GM19468 (cell line): ENCODE data around the gene C6orf62.
"Not testable (repeated sequence)": the region's sequence is repeated elsewhere in the genome, so short reads cannot be mapped to it uniquely, and the experiment has no call there.

Source experiments
- ATAC-seq: cut with Tn5 transposase; IDR thresholded peaks from one replicate; pipeline ENCODE4 v1.9.1; 2021; ENCODE audit warnings: mild to moderate bottlenecking, moderate library complexity, moderate number of reproducible peaks; ENCODE audit not compliant: unreplicated experiment; ENCODE audit errors: extremely low read depth

The C6orf62 gene

DNA sequence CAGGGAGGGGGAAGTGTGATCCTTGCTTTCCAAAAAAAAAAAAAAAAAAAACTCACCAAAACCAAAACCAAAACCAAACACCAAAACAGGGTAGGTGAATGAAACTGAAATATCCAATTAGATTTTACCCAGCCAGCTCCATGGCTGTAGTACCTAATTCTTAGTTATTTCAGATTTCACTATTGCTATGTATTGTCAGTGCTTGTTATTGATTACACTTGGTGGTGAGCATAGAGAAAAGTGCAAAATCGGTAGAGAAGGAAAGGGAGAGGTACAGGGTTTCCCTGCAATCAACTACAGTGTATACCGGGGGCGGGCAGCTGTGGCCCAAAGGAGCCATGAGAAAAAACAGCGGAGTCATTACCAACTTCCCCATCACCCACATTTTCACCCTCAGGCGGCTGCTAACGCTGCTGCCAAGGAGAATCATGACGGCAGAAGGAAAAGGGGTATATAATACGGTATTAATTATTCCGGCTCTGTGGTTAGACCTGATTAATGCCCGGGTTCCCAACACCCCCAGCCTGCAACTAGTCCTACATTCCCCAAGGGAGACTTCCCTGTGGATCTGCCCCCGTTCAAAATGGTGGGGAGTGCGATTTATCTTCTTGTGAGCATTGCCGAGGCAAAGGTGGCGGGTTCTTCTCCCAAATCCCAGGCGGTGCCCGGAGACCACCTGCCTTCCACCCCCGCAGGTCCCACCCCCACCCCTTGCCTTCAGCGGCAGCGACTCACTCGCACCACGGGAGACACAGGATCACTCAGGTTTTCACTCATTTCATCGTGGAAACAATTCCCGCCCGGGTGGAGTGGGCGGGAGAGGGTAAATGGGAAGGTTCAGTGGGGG lies at the start of gene C6orf62:
TSS of gene C6orf62 (minus strand) at position 30 of the 847 bp plus-strand sequence. CDS start 486 bp downstream, outside the sequence.
- no peak for ATAC-seq

DNA sequence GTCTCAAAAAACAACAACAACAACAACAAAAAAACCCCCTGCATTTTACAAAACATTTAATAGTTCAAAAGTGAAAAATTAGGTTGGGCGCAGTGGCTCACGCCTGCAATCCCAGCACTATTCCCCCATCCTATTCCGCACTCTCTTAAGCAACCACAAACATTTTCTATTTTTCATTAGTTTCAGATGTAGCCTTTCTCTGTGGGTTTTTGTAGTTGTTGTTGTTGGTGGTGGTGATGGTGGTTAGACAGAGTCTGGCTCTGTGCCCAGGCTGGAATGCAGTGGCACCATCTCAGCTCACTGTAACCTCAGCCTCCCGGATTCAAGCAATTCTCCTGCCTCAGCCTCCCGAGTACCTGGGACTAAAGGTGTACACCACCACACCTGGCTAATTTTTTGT lies 49.4 kb upstream of the C6orf62 start:
- no peak for ATAC-seq

DNA sequence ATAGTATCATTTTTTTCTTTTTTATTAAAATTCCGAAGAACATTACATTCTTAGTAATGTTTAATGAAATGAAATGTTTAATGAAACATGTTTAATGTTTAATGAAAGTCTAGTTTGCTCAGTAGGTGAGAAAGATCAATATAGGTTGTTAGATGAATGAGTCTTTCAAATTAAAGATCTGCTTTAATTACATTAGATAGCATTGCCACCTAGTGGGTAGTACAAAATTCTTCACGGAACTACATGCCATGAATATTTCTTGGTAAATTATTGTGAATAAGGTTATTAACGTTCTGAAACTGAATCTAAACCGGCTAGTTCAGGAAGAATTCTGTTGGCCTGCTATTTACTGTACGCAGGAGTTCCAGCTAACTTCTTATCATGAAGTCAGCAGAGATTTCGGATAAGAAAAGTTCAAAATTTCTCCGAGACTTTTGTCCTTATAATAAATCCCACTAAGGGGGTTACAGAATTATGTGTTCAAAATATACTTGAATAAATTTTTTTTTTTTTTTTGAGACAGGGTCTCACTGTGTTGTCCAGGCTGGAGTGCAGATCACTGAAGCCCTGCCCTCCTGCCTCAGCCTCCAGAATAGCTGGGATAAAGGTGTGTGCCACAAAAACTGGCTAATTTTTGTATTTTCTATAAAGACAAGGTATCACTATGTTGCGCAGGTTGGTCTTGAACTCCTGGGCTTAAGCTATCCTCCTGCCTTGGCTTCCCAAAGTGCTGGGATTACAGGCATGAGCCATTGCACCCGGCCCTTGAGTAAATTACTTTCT lies 47.9 kb upstream of the C6orf62 start:
- no peak for ATAC-seq

DNA sequence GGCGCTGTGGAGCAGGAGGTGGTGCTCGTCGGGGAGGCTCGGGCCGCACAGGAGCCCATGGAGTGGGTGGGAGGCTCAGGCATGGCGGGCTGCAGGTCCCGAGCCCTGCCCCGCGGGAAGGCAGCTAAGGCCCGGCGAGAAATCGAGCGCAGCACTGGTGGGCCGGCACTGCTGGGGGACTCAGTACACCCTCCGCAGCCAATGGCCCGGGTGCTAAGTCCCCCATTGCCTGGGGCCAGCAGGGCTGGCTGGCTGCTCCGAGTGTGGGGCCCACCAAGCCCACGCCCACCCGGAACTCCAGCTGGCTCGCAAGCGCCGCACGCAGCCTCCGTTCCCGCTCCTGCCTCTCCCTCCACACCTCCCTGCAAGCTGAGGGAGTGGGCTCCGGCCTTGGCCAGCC lies 47.0 kb upstream of the C6orf62 start:
- ATAC-seq: not testable (repeated sequence)

DNA sequence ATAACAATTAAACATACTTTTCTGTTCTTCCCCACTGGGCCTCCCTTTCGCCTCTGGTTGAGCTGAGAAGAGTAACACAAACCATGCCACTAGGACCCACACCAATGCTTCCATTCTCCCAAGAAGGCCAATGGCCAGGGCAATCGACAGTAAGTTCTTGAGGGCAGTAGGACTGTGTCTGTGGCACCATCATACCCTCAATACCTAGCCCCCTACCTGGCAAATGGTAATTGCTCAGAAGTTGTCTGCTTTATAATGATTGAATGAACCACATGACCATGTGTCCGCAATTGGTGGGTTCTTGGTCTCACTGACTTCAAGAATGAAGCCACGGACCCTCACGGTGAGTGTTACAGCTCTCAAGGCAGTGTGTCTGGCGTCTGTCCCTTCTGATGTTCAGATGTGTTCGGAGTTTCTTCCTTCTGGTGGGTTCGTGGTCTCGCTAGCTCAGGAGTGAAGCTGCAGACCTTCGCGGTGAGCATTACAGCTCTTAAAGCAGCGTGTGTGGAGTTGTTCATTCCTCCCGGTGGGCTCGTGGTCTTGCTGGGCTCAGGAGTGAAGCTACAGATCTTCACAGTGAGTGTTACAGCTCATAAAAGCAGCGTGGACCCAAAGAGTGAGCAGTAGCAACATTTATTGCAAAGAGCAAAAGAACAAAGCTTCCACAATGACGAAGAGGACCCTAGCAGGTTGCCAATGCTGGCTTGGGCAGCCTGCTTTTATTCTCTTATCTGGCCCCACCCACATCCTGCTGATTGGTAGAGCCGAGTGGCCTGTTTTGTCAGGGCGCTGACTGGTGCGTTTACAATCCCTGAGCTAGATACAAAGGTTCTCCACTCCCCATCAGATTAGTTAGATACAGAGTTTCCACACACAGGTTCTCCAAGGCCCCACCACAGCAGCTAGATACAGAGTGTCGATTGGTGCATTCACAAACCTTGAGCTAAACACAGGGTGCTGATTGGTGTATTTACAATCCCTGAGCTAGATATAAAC lies 46.2 kb upstream of the C6orf62 start:
- not testable (repeated sequence) for ATAC-seq

DNA sequence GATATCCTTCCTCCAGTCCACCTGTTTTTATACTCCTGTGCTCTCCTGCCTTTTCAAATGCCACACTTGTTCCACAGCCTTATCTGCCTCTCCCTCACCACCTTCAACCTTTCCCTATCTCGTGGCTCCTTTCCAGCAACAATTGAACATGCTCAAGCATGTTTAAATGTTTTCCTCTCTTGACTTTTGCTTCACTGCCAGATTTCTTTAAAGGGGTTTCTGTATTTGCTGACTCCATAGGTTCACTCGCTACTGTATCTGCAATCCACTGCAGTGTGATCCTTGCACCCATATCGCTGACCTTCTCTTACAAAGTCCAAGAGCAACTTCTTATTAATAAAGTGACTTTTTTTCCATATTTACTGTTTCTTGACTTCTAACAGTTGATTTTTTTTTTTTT lies 44.6 kb upstream of the C6orf62 start:
- ATAC-seq: no peak

DNA sequence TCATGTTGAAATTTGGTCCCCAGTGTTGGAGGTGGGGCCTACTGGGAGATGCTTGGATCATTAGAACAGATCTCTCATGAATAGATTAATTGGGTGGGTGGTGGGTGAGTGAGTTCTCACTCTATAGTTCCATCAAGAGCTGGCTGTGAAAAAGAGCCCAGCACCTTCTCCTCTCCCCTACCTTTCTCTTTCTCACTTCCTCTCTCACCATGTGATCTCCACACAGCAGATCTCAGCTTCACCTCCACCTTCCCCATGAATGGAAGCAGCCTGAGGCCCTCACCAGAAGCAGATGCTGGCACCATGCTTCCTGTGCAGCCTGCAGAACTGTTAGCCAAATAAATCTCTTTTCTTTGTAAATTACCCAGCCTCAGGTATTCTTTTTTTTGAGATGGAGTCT lies 42.9 kb upstream of the C6orf62 start:
- no peak for ATAC-seq

DNA sequence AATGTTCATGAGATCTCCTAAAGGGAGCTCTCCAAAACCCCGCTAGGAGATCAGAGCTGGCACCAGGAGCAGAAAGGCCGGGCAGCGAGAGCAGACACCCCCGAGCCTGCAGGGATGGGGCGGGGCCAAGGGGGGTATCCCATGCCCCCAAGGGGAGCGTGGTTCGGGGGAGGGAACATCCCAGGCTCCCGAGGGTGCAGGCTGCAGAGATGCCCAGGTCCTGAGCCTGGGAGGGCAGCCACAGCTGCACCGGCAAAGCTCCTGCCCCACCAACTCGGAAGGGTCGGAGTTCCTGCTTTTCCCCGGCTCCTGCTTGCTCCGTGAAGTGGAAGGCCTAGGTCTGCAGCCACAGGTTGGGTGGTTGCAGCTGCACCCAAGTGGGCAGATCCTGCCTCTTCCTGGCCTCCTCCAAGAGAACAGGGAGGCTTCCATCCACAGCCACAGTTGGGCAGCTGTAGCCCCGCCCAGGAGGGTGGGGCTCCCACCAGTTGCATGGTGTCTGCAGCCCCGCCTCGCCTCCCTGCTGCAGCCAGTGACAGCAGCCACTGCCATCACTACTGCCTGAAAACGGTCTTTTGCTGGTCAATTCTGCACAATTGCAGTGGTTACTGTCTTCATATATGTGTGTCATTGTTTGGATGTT lies 42.4 kb upstream of the C6orf62 start:
- ATAC-seq: no peak

DNA sequence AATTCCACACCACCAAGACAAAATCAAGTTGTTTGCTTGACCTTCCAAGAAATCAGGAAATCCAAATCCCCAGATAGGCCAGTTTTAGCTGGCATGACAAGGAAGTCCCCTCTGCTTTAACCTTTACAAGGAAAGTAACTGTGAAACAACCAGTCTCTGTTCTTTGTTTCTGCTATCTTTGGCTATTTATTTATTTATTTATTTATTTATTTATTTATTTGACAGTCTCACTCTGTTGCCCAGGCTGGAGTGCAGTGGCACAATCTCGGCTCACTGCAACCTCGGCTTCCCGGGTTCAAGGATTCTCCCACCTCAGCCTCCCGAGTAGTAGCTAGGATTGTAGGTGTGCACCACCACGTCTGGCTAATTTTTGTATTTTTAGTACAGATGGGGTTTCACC lies 41.3 kb upstream of the C6orf62 start:
- ATAC-seq: no peak

DNA sequence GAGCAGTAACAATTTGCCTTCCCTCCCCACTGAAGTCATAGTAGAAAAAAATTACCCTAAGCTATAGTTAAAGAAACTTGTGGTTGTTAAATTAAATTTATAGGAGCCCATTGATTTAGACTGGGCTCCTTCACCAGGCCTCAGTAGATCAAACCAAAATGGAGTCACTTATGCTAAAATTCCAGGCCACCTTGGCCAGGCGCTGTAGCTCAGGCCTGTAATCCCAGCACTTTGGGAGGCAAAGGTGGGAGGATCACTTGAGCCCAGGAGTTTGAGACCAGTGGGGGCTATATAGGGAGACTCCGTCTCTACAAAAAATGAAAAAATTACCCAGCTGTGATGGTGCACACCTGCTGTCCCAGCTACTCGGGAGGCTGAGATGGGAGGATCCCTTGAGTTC lies 40.8 kb upstream of the C6orf62 start:
- ATAC-seq: no peak

DNA sequence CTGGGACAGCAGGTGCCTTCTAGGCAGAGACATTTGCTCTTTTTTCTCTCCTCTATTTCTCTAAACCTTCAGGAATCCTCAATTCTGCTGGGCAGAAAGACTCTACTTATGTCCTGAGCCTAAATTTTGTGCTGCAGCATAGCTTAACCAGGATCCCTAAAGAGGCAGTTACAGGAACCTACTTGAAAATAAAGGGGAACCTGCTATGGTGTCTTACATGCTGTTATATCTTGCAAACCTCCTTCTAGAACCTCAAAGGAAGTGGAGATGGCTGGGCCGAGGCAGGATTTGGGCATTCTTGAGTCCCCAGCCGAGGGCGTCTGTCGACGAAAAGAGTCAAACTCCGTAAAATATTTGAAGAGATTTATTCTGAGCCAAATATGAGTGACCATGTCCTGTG lies 38.7 kb upstream of the C6orf62 start:
- ATAC-seq: no peak

DNA sequence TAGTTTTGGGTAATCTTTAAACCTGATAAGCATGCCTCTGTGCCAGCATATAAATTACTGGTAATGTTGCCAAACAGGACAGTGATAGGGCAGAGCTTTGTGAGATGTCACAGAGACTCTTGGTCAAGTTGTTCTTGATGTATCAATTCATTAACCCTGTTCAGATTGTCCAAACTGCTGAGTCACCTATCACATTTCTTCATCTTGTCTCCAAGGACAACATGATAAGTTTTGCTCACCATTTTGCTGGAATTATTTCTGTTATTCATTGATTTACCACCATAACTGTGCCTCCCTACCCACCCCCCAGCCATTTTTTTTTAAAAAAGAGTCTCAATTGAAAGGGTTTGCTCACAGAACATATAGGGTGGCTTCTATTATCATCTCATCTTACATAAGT lies 36.3 kb upstream of the C6orf62 start:
- ATAC-seq: no peak

DNA sequence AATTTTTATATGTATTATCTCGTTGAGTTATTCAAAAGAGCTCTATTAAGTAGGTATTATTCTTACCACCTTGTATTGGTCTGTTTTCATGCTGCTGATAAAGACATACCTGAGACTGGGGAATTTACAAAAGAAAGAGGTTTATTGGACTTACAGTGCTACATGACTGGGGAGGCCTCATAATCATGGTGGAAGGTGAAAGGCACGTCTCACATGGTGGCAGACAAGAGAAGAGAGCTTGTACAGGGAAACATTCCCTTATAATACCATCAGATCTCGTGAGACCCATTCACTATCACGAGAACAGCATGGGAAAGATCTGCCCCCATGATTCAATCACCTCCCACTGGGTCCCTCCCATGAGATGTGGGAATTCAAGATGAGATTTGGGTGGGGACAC lies 35.4 kb upstream of the C6orf62 start:
- not testable (repeated sequence) for ATAC-seq

DNA sequence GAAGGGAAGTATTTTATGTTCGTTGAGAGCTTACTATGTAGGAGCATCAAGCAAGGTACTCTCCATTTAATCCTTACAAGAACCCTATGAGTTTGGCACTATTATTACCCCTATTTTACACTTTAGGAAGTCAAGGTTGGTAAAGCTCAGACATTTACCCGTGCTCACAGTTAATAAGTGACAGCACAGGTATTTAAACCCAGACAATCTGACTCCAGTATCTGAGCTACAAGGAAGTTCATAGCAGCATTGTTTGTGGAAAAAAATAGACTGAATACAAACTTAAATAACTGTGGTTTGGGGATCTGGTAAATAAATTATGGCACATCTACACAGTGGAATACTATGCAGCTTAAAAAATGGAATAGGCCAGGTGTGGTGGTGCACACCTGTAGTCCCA lies 34.6 kb upstream of the C6orf62 start:
- ATAC-seq: no peak

DNA sequence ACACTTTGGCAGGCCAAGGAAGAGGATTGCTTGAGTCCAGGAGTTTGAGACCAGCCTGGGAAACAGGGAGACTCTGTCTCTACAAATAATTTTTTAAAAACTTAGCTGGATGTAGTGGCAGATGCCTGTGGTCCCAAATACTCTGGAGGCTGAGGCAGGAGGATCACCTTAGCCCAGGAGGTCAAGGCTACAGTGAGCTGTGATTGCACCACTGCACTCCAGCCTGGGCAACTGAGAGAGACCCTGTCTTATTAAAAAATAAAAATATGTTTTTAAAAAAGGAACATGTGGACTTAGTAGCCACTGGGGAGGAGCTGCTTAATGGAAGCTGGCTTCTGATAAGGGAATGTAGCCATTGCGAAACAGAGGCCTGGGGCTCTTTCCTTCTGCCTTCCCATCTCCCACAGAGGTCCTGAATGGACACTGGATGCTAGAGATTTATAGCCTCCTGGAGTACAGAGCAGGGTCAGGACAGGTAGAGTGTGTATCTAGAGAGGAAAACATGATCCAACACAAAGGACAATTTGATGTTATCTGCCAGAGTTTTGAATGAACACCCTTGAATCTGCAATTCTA lies 34.1 kb upstream of the C6orf62 start:
- ATAC-seq: no peak

DNA sequence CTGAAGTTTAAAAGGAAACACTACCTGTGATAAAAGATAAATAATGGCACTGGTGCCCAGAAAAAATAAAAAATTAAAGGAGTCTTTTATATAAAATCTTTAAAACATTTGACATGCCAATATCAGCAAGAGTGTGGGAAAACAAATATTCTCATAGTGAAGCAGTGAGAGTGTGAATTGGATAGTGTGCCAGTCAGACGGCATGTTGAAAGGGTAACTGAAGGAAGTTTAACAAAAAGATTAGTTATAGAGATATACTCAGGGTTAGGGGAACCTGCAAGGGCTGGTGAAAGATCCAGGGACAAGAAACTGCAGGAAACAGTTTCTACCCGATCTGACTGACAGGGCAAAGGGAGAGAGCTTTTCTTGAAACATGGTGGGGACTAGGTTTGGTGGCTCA lies 33.5 kb upstream of the C6orf62 start:
- ATAC-seq: no peak

DNA sequence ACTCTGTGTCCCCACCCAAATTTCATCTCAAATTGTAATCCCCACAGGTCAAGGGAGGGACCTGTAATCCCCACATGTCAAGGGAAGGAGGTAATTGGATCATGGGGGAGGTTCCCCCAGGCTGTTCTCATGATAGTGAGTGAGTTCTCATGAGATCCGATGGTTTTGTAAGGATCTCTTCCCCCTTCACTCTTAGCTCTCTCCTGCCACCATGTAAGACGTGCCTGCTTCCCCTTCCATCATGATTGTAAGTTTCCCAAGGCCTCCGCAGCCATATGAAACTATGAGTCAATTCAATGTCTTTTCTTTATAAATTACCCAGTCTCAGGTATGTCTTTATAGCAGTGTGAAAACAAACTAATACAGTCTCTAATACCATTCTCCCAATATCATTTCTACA lies 31.9 kb upstream of the C6orf62 start:
- not testable (repeated sequence) for ATAC-seq

DNA sequence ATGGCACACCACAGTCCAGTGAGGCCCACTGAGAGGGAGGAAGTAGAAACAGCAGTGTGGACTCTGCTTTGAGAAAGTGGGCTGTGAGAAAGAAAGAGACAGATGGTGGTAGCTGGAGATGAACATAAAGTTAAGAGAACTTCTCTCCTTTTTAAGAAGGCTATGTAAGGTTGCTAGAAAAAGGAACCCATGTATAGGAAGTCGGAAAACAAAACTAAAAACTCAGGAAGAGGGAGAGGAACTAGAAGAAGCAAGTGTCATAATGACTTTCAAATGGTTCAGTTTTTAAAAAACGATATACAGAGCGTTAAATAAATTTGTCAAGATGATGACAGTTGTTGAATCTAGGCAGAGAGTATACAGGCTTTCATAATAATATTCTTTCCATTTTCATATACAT lies 30.3 kb upstream of the C6orf62 start:
- no peak for ATAC-seq

DNA sequence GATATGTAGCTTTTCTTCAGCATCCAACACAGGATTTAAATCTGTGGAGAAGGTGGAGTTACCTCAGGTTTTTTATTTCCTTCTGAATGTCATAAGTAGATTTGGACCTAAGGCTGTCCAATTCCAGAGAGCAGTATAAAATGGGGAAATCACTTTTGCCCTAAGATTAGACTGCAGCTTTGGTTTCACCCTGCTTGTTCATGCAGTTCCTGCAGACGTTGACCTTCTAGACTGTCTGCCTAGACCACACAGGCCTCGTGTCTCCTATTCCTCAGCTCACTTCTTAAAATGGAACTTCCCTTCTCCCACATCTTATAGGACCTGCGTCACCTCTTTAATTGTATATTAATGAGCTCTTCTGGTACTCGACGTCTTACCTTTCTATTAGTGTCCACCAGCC lies 26.0 kb upstream of the C6orf62 start:
- ATAC-seq: no peak
